ENCODE results near the gene CCNA2. TPM values are rescaled to one million over a fixed set of nuclear protein-coding genes. Genes with fewer than 3 reads are reported as not detected.

CCNA2 gene
- total RNA-seq, 2 donors from 2014 or later = 0.33 to 0.52 TPM

- H3K4me3 ChIP-seq = no peak overlapping the region
- H3K27me3 ChIP-seq = no peaks in the 10 kb centered on the region
- H3K9me3 ChIP-seq = no peaks in the 10 kb centered on the region
- 54 to 61% methylated on average over 3 of the region's 3 CpGs for WGBS, 2 donors
- no peak overlapping the region for H3K27ac ChIP-seq
- ATAC-seq = no peak
- DNase-seq = no peak
- no peaks in the 10 kb centered on the region for H3K36me3 ChIP-seq (replicated peaks in 1 of 2; ENCODE audit: insufficient read depth in 1 of 2, low read depth in 2 of 2)
- TF ChIP-seq POLR2A (IDR thresholded peaks at IDR 0.05) = no peak
- no peak for TF ChIP-seq CTCF (IDR thresholded peaks at IDR 0.05)
- intact Hi-C loops (cut with DNase I) = no loop called here
- no peaks in the 10 kb centered on the region for H3K4me1 ChIP-seq
Measured at GRCh38 chr4:121789960-121790829, 33.5 kb downstream of the CCNA2 start.

- H3K36me3 ChIP-seq (replicated peaks in 1 of 2; ENCODE audit: insufficient read depth in 1 of 2, low read depth in 2 of 2) = no peaks in the 10 kb centered on the region
- H3K4me3 ChIP-seq = no peak overlapping the region
- no peak overlapping the region for H3K27ac ChIP-seq
- no peaks in the 10 kb centered on the region for H3K27me3 ChIP-seq
- TF ChIP-seq POLR2A (IDR thresholded peaks at IDR 0.05) (no peak), CTCF (IDR thresholded peaks at IDR 0.05) (no peak)
- no peaks in the 10 kb centered on the region for H3K4me1 ChIP-seq
- no peaks in the 10 kb centered on the region for H3K9me3 ChIP-seq
- no peak for ATAC-seq
- DNase-seq = no peak
- WGBS, 2 donors = 60 to 87% methylated on average over 1 of the region's 1 CpG
- intact Hi-C loops (cut with DNase I) = no loop called here
Measured at GRCh38 chr4:121789455-121789854, 34.2 kb downstream of the CCNA2 start.

DNA sequence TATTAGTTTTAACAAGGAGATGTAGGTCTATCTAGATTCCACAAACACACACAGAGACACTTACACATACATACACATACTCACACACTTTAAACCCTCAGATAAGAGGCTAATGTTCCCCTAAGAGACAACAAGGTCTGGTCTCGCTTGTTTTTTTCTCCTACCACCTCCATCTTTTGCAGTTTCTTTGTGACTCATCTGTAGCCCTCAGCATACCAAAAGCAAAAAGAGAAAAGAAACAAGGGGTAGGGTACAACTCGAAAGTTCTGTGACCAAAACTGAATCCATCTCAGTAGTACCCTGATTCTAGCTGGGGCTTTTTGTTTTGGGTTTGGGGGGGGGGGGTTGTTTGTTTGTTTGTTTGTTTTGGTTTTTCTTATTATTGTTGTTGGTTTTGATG lies 34.8 kb downstream of the CCNA2 start:
- Histone ChIP-seq H3K9me3 (no peaks in the 10 kb centered on the region), H3K4me3 (no peak overlapping the region), H3K36me3 (replicated peaks in 1 of 2; ENCODE audit: insufficient read depth in 1 of 2, low read depth in 2 of 2) (no peaks in the 10 kb centered on the region), H3K27me3 (no peaks in the 10 kb centered on the region), H3K4me1 (no peaks in the 10 kb centered on the region), H3K27ac (no peak overlapping the region)
- intact Hi-C loops (cut with DNase I) = no loop called here
- TF ChIP-seq POLR2A (IDR thresholded peaks at IDR 0.05) = no peak
- no peak for TF ChIP-seq CTCF (IDR thresholded peaks at IDR 0.05)
- ATAC-seq (no peak), DNase-seq (no peak)
- 56 to 70% methylated on average over 2 of the region's 2 CpGs for WGBS, 2 donors

GRCh38 chr4:121786221-121786620 lies 37.5 kb downstream of the CCNA2 start:
- intact Hi-C loops (cut with DNase I) = no loop called here
- no peak for DNase-seq
- no peak for TF ChIP-seq CTCF (IDR thresholded peaks at IDR 0.05)
- TF ChIP-seq POLR2A (IDR thresholded peaks at IDR 0.05) = no peak
- Histone ChIP-seq H3K4me3 (no peak overlapping the region), H3K9me3 (no peaks in the 10 kb centered on the region), H3K27me3 (no peaks in the 10 kb centered on the region), H3K36me3 (replicated peaks in 1 of 2; ENCODE audit: insufficient read depth in 1 of 2, low read depth in 2 of 2) (no peaks in the 10 kb centered on the region), H3K27ac (no peak overlapping the region), H3K4me1 (no peaks in the 10 kb centered on the region)
- WGBS, 2 donors = 32 to 48% methylated on average over 2 of the region's 2 CpGs
- ATAC-seq = no peak

- Histone ChIP-seq H3K27me3 (no peaks in the 10 kb centered on the region), H3K36me3 (replicated peaks in 1 of 2; ENCODE audit: insufficient read depth in 1 of 2, low read depth in 2 of 2) (no peaks in the 10 kb centered on the region), H3K27ac (no peak overlapping the region), H3K9me3 (no peaks in the 10 kb centered on the region), H3K4me3 (no peak overlapping the region), H3K4me1 (no peaks in the 10 kb centered on the region)
- WGBS, 2 donors = 61 to 62% methylated on average over 4 of the region's 4 CpGs
- intact Hi-C loops (cut with DNase I) = no loop called here
- no peak for ATAC-seq
- TF ChIP-seq POLR2A (IDR thresholded peaks at IDR 0.05) (no peak), CTCF (IDR thresholded peaks at IDR 0.05) (no peak)
- no peak for DNase-seq
Measured at GRCh38 chr4:121785479-121785878, 38.2 kb downstream of the CCNA2 start.

Measured in body of pancreas (tissue), 4 donors.